UCSD-AML1 (cell line): ENCODE data around the gene PTPA.
"Not testable (repeated sequence)": the region's sequence is repeated elsewhere in the genome, so short reads cannot be mapped to it uniquely, and the experiment has no call there.

ENCODE experiments used
- DNase-seq: peaks from one replicate; lab custom pipeline; 2025; ENCODE audit not compliant: unreplicated experiment; lab: John Stamatoyannopoulos, UW

Gene PTPA

DNA sequence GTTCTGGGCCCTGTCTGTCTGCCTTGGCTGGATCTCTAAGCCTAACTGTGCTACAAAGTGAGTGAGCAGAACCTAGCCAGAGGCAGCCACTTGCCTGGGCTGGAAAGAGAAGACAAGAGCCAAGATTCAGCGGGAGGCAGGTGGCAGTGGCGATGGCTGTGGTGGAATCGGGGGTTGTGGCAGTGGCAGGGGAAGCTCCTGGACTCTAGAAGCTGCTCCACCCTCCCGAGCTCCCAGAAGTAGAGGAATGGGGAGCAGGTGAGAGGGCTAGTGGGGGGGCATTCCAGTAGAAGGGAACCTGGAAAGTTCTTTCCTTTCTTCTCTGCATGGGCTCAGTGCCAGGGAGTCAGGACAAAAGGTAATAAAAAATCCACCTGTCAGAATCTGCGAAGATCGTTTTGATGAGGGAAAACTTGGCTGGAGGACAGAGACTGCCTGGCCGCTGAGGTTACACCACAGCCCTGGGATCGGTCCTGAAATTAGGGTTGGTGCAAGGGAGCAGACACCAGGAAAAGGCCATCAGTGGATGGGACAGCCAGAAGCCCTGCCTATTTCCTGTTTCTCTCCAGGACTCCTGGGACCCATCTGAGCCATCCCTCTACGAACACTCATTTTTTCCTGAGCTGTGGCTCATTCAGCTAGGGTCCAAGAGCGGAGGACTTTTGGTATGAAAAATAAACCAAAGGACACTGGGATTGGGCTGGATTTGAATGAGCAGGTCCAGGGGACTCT, 2.2 kb upstream of the PTPA start:
- no peak for DNase-seq

DNA sequence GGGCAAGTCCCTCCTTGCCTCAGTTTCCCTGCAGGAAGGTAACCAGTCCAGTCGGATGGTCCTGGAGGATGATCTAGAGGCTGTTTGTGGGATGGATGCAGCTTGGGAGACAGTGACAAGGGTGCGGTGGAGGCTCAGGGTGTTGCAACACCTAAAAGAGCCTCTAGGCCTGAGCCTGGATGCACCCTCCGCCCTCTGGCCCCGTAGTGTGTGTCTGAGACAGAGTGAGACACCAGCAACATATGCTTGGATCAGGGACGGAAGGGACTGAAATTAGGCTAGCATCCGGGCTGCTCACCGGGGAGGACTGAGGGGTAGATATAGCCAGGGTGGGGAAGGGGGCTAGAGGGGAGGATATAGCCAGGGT, 1.7 kb upstream of the PTPA start:
- peak; percentile 15 for DNase-seq

DNA sequence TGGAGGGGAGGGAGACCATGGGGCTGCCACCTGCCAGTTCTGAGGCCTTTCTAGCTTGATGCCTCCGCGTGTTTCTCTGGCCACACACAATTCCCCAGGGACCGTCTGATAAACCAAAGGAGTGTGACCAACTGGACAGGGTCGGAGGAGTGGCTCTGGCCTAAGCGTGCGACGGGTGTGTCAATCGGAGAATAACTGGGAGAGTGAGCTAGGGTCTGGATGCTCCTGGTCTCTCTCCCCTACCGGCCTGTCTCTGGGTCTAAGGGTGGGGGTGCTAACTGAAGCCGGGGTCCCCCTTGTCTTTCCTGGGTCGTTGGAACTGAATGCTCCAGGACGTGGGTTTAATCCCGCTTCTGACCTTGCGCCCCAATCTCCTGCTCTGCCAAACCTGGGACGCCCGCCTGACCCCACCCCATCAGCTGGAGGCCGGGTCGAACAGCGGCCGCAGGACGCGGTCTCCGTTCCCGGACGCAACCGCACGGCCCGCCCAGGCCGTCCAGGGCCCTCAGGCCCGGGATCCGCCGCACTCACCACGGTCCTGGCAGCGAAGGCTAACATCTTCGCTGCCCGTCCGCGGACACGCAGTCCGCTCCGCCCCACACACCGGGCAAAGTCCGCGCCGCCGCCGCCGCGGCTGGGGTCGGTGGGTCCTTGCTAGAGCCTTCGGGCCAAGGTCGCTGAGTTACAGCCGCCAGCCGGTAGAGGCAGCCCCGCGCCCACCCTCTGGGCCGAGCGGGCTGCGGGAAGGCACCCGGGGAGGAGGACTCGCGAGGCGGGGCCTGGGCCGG, 1.1 kb upstream of the PTPA start:
- DNase-seq, result no peak

DNA sequence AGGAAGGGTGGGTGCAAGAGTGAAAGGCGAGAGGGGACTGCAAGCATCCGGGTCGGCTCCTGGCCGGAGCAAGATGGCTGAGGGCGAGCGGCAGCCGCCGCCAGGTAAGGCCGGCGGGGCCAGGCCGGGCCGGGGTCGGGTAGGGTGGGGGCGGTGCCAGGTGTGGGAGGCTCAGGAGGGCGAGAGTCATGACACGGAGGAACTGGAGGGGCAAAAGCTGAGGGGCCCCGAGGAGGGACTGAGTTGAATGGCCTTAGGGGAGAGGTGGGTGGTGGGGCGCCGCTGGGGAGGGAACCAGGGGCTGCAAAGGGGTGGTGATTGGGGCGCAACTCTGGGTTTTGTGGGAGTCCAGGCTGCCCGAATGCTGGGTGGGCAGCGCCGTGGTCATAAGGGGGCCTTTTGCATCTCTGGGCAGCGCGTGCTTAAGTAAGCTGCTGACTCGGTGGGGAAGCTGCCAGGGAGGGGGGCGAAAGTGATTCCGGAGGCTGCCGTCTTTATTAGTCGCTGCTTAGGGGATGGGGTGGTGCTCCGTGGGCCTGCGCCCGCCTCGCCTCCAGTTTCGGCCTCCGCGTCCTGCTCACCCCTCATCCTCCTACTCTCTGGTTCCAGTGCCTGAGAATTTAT, 425 bp downstream of the PTPA start:
- DNase-seq, result peak; percentile 60

DNA sequence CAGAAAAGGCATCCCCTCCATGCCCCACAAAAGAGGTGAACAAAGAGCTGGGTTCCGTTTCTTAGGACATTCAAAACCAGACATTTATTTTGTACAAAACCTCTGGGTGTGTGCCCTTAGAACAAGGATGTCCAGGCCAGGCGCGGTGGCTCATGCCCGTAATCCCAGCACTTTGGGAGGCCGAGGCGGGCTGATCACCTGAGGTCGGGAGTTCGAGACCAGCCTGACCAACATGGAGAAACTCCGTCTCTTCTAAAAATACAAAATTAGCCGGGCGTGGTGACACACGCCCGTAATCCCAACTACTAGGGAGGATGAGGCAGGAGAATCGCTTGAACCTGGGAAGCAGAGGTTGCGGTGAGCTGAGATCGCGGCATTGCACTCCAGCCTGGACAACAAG, 1.3 kb downstream of the PTPA start:
- not testable (repeated sequence) for DNase-seq

DNA sequence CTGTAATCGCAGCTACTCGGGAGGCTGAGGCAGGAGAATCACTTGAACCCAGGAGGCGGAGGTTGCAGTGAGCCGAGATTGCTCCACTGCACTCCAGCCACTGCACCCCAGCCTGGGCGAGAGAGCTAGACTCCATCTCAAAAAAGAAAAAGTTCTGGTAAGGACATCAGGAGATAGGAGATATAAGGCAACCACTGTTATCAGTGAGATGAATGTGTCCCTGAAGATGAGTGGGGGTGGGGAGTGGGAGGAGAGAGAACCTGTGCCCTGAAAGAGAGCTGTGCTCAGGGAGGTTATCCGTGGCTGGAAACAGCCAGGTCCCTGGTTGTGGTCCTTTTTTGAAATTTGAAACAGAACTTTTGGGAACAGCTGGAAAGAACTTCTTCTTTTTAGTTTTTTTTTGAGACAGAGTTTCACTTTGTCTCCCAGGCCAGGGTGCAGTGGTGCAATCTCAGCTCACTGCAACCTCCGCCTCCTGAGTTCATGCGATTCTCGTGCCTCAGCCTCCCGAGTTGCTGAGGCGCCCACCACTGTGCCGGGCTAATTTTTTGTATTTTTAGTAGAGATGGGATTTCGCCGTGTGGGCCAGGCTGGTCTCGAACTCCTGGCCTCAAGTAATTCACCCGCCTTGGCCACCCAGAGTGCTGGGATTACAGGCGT, 2.6 kb downstream of the PTPA start:
- no peak for DNase-seq

DNA sequence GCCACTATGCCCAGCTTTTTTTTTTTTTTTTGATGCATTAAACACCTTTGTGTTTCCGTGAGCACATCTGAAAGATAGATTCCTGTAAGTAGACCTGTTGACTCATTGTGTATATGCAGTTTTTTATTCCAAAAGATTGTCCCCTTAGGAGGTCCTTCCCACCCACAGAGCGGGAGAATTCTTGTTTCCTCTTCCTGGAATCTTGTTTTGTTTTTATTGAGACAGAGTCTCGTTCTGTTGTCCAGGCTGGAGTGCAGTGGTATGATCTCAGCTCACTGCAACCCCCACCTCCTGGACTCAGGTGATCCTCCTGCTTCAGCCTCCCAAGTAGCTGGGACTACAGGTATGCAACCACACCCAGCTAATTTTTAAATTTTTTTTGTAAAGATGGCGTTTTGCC, 7.6 kb downstream of the PTPA start:
- DNase-seq, result no peak

DNA sequence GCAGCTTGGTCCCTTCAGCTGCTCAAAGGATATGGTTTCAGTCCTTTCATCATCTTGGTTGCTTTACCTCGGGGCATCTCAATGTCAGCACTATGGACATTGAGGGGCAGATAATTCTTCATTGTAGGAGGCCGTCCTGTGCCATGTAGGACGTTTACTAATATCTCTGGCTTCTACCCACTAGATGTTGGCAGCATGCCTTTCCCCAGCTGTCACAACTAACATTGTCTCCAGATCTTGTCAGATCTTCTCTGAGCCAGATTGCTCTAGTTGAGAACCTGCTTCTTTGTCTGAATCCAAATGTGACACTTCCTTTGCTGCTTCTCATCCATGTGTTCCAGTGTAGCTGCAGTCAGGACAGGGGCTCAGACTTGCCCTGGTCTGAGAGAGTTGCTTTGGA, 10.3 kb downstream of the PTPA start:
- DNase-seq, result no peak

DNA sequence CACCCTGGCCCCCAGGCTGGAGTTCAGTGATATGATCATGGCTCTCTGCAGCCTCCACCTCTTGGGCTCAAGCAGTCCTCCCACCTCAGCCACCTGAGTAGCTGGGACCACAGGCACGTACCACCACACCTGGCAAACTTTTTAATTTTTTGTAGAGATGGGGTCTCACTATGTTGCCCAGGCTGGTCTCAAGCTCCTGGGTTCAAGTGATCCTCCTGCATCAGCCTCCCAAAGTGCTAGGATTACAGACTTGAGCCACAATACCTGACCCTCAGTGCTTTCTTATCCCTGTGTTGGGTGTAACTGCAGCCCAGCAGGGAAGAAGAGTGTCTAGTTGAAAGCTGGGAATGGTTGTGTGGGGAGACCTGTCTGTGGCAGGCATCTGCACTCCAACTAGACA, 10.9 kb downstream of the PTPA start:
- DNase-seq, result no peak

DNA sequence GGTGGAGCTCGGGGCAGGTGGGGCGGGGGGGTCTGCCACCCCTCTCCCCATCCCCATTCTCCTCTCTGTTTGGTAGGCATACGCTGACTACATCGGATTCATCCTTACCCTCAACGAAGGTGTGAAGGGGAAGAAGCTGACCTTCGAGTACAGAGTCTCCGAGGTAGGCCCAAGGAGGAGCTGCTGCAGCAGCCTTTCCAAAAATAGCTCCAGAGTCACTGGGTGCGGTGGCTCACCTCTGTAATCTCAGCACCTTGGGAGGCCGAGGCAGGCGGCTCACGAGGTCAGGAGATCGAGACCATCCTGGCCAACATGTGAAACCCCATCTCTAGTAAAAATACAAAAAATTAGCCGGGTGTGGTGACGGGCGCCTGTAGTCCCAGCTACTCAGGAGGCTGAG, 11.8 kb downstream of the PTPA start:
- DNase-seq, result not testable (repeated sequence)

DNA sequence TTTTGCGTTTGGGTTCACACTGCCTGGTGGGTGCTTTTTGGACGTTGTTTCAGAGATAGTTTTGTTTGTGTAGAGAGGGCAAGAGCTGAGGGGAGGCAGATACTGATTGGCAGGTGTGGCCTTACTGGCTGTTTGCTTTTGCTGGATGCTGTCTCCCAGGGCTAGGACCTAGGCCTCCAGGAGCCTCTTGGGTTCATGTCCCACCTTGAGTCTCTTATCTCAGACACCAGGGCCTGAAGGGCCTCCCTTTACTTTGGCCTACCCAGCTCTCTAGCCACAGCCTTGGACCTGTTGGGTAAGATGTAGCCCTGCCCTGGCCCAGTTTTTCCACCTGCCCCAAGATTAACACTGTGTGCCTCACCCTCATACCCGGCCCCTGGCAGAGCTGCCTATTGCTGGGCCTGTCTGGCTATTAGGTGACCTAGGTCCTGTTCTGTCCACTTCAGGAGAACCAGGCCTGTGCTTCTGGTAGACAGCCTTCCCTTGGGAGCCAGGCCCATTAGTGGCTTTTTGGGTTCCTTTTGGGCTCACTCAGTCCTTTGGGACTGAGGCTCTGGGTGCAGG, 13.4 kb downstream of the PTPA start:
- DNase-seq, result no peak

DNA sequence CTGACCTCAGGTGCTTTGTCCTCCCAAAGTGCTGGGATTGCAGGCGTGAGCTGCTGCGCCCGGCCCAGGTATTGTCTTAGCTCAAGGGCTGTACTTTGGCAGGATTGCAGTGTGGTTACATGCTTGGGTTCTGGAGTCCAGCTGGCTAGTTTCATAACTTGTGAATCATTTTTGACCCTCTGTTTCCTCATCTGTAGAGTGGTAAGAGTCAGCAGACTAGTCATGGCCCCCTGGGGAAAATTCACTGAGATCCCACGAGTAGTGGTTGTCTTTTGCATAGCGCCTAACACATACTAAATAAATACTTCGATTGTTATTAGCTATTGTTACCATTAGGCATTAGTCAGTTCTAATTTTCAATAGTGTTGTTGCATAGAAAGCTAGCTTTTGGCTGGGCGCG, 14.3 kb downstream of the PTPA start:
- no peak for DNase-seq

DNA sequence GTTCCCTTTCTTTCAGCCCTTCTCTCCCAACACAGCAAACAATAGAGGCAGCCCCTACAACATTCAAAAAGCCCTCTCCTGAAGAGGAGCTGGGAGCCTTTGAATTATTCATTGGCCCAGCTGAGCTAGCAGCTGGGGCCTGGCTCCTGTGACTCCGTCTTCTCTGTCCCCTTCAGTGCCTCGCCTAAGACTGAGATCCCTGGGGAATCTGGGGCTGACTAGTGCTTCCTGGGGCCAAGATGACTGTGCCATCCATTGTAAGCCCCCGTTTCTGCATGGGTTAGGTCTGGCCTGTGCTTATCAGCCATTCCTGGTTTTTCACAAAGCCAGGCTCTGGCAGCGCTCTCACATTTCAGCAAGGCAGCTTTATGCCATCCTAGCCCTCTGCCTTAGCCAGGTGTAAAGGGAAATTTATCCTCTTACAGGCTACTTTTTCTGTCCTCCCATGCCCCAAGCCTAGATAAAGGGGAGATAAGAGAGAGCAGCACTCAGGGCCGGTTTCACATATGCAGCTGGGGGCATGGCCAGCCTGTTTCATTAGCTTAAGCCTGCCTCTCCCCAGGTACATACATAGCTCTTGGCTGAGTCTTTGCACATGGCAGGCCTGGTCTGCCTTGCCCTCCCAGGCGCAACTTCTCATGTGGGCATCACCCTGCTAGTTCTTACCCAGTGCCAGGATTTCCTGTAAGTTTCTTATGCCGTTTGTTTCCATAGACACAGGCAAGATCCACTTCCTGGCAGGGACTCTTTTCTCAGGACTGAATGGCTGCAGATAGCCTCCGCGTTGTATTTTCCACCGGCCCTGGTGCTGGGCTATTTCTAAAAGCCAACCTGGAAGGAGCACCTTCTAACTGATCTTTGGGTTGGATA, 15.8 kb downstream of the PTPA start:
- peak; percentile 28 for DNase-seq

DNA sequence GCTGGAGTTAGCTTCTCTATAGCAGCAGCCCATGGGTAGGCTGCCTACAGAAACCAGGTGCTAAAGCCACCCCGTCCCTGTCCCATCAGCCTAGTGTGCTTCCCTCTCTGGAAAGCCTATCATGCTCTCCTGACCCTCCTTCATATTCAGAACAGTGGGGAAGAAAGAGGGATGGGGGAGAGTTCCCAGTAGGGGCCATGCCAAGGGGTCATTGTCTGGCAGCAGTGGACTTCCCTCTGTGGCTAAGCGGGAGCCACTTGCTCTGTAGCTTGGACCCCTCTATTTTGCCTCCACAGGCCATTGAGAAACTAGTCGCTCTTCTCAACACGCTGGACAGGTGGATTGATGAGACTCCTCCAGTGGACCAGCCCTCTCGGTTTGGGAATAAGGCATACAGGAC, 17.5 kb downstream of the PTPA start:
- no peak for DNase-seq

DNA sequence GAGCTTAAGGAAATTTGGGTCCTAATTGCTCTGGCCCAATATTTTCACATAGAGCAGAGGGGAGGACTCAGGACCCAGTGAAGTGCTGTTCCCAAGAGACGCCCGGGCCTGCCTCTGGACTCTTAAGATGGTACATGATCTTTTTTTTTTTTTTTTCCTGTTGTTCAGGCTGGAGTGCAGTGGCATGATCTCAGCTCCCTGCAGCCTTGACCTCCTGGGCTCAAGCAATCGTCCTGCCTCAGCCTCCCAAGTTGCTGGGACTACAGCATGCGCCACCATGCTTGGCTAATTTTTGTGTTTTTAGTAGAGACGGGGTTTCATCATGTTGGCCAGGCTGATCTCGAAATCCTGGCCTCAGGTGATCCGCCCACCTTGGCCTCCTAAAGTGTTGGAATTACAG, 19.1 kb downstream of the PTPA start:
- not testable (repeated sequence) for DNase-seq

DNA sequence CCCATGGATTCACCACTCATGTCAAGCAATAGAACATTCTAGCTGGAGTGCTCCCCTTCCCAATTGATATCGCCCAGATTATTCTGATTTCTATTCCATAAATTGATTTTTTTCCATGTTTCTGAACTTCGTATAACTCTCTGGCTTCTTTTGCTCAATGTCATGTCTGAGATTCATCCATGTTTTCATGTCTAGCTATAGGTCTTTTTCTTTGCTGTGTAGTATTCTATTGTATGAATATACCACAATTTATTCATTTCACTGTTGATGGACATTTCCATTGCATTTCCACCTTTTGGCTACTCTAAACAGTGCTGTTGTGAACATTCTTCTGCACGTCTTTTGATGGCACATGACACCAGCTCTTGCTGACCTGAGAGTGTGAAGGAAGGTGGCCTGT, 19.6 kb downstream of the PTPA start:
- no peak for DNase-seq

DNA sequence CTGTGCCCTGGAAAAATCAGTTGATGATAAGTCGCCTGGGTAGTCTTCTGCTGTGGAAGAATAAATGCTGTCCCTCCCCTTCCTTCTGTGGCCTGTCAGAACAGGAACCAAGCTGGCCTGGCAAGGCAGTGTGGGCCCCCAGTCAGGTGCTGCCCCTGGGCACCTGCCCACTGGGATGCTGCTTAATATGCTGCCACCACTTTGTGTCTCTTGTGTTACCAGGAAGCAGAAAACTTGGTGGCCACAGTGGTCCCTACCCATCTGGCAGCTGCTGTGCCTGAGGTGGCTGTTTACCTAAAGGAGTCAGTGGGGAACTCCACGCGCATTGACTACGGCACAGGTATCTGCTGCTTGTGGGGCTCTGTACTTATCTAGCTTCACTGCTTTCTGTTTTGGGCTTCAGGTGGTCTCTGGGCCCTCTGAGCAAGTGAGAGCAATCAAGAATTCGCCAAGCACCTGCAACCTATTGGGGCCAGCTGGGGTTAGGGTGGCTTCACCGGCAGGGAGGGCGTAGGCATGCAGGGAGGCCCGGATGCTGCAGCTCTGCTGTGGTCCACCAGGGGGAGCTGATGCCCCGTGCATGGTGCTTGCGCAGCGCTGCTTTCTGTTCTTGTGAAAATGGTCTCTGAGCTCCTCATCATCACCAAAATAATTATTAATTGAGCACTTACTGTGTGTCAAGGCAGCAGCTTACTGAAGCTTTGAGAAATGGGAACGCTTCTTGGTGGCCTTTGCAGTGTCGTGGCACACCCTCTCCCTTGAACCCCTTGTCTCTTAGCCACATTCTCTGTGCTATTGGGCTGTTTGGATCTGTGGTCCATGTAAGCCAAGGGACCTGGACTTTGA, 20.3 kb downstream of the PTPA start:
- peak; percentile 76 for DNase-seq

DNA sequence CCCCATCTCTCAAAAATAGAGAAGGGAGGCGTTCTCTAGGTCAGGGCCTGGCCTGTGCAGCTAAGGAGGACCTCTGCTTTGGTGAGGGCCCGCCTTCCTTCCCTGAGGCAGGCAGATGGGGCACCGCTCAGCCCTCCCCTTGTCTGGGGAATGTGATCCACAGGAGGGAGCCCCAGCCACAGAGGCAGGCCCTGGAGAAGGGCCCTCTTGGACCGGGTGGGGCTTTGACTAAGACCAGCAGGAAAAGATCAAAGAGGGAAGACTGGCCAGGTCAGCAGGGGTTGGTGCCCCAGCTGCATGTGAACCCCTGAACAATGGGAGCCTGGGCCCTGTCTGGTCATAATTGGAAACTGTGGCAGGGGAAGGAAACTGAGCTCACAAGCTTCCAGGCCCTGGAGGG, 21.9 kb downstream of the PTPA start:
- no peak for DNase-seq

DNA sequence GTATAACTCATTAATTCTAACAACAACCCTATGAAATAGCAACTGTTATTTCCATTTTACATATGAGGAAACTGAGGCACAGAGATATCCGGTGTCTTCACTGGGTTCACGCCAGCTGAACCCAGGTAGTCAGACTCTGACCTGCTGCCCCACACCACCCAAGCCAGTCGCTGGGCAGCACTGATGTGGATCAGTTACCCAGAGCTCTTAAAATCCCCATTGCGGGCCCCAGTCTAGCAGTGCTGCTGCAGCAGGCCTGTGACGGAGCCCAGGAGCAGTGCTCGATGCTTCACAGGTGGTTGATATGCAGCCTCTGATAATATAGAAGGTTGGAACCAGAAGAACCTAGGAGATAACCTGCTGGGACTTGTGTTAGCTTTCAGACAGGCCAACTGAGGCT, 24.3 kb downstream of the PTPA start:
- DNase-seq, result no peak
